Gastrocnemius medialis (tissue), 4 donors: ENCODE data around the gene TAMM41. TPM values are rescaled to one million over a fixed set of nuclear protein-coding genes. Genes with fewer than 3 reads are reported as not detected.
"Not testable (repeated sequence)": the region's sequence is repeated elsewhere in the genome, so short reads cannot be mapped to it uniquely, and the experiment has no call there.

Experiments used
- ATAC-seq, 2 donors: fragments of 150-250 bp; one replicate each; pipeline ENCODE4 v1.9.1; 2016
- DNase-seq, 2 donors: peaks; one replicate each; pipeline ENCODE4 v3.0.0-alpha.2; 2019
- H3K27ac ChIP-seq, 4 donors: fragments of 200-600 bp; sonication (generic); 1 replicate in 1 of 4; 2 replicates in 3 of 4; pipeline ENCODE4 v1.5.1; 2016 to 2018; ENCODE audit warnings: mild to moderate bottlenecking in 2 of 4, moderate library complexity in 1 of 4
- H3K27me3 ChIP-seq, 3 donors: fragments of 200-600 bp; sonication (generic) in 2 of 3; 1 replicate in 1 of 3; 2 replicates in 2 of 3; pipeline versions ENCODE4 v1.5.1 to v1.6.0; 2016 to 2019; ENCODE audit warnings: mild to moderate bottlenecking in 1 of 3, moderate library complexity in 1 of 3
- H3K36me3 ChIP-seq, 2 donors: fragments of 200-600 bp; sonication (generic) in 1 of 2; one replicate each; pipeline ENCODE4 v1.5.1; 2017 to 2018
- H3K4me1 ChIP-seq, 2 donors: fragments of 200-600 bp; sonication (generic) in 1 of 2; one replicate each; pipeline ENCODE4 v1.5.1; 2016 to 2017; ENCODE audit warnings: mild to moderate bottlenecking in 2 of 2
- H3K4me3 ChIP-seq, 4 donors: fragments of 200-600 bp; sonication (generic) in 3 of 4; 1 replicate in 1 of 4; 2 replicates in 3 of 4; pipeline ENCODE4 v1.5.1; 2016 to 2019; ENCODE audit warnings: mild to moderate bottlenecking in 2 of 4
- H3K9me3 ChIP-seq, 3 donors: fragments of 200-600 bp; sonication (generic) in 2 of 3; 1 replicate in 1 of 3; 2 replicates in 2 of 3; pipeline ENCODE4 v1.5.1; 2016 to 2019
- POLR2A ChIP-seq, 2 donors: fragments of 450-650 bp; IDR thresholded peaks; one replicate each; pipeline ENCODE4 v1.6.1; 2017; ENCODE audit warnings: antibody characterized with exemption in 2 of 2, mild to moderate bottlenecking in 2 of 2, moderate library complexity in 2 of 2
- in situ Hi-C, 4 donors: fragments of 200-750 bp; cut with MboI; loops; one replicate each; pipeline versions ENCODE4 v1.15.0 to v1.8.0; 2017; ENCODE audit warnings: low sequenced_read_pairs in 4 of 4
- intact Hi-C: fragments of 100-400 bp; cut with DNase I; formaldehyde crosslinking; loops from one replicate; pipeline ENCODE4 v1.15.1; 2023; ENCODE audit warnings: low total_unique reads
- total RNA-seq, 4 donors: library from RNA; depleted of rRNA; stranded (reverse); fragments of >200 nt; gene quantifications; one replicate each; pipeline versions ENCODE4 v1.1.0 to v1.2.3, GENCODE V29; 2016
- TF ChIP-seq, protein P1 (sequence below), 5 experiments: fragments of 450-650 bp in 3 of 5; fragments of 200-600 bp in 2 of 5; sonication (generic) in 2 of 5; IDR thresholded peaks in 4 of 5; conservative IDR thresholded peaks in 1 of 5; 1 replicate in 4 of 5; 2 replicates in 1 of 5; pipeline ENCODE4 v1.5.1; 2016 to 2019; ENCODE audit warnings: antibody characterized with exemption in 5 of 5, mild to moderate bottlenecking in 3 of 5, moderate library complexity in 3 of 5

TAMM41 gene
- total RNA-seq, 4 donors from 2014 or later: 2.1 to 9.7 (median 3.8) TPM

DNA sequence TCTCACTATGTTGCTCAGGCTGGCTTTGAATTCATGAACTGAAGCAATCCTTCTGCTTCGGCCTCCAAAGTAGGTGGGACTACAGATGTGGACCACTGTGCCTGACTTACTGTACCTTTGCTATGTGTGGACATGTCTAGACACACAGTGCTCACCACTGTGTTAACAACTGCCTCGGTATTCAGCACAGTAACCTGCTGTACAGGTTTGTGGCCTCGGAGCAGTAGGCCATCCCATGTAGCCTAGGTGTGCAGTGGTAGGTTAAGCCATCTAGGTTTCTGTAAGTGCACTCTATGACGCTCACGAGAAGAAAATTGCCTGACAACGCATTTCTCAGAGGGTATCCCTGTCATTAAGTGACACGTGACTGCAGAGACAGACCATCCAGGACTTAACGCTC is 70.3 kb downstream of the TAMM41 start:
- Histone ChIP-seq H3K27ac (no peak overlapping the region), H3K27me3 (no peaks in the 10 kb centered on the region), H3K4me3 (no peak overlapping the region), H3K36me3 (no peaks in the 10 kb centered on the region), H3K4me1 (no peaks in the 10 kb centered on the region), H3K9me3 (no peaks in the 10 kb centered on the region)
- in situ Hi-C loops: no loop called here
- DNase-seq (no peak), ATAC-seq (no peak)
- intact Hi-C loops: no loop called here
- TF ChIP-seq POLR2A (IDR thresholded peaks at IDR 0.05): no peak
- TF ChIP-seq, protein P1, sequence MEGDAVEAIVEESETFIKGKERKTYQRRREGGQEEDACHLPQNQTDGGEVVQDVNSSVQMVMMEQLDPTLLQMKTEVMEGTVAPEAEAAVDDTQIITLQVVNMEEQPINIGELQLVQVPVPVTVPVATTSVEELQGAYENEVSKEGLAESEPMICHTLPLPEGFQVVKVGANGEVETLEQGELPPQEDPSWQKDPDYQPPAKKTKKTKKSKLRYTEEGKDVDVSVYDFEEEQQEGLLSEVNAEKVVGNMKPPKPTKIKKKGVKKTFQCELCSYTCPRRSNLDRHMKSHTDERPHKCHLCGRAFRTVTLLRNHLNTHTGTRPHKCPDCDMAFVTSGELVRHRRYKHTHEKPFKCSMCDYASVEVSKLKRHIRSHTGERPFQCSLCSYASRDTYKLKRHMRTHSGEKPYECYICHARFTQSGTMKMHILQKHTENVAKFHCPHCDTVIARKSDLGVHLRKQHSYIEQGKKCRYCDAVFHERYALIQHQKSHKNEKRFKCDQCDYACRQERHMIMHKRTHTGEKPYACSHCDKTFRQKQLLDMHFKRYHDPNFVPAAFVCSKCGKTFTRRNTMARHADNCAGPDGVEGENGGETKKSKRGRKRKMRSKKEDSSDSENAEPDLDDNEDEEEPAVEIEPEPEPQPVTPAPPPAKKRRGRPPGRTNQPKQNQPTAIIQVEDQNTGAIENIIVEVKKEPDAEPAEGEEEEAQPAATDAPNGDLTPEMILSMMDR (IDR thresholded peaks at IDR 0.05 in 4 of 5, conservative IDR thresholded peaks at IDR 0.05 in 1 of 5): no peak

DNA sequence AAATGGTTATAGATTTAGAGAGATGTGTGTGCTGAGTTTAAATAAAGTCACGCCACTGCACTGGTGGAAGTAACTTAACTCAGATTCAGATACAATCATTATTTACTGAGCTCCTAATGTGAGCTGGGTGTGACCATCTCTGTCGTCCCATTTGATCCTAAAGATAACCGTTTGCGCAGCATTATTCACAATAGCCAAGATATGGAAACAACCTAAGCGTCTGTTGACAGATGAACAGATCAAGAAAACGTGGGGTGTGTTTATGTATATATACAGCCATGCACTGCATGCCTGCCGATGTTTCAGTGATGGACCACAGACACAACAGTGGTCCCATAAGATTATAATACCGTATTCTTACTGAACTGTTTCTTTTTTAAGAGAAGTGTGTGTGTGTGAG is 71.2 kb downstream of the TAMM41 start:
- no peak for ATAC-seq
- H3K27ac ChIP-seq: no peak overlapping the region
- in situ Hi-C loops (no loop called here), intact Hi-C loops (no loop called here)
- H3K4me3 ChIP-seq: no peak overlapping the region
- H3K9me3 ChIP-seq: no peaks in the 10 kb centered on the region
- DNase-seq: no peak
- H3K36me3 ChIP-seq: no peaks in the 10 kb centered on the region
- no peak for TF ChIP-seq POLR2A (IDR thresholded peaks at IDR 0.05)
- TF ChIP-seq, protein P1 (IDR thresholded peaks at IDR 0.05 in 4 of 5, conservative IDR thresholded peaks at IDR 0.05 in 1 of 5): no peak
- H3K4me1 ChIP-seq: peaks cover 0 to 3% of the 10 kb centered on the region in 2 donors
- no peaks in the 10 kb centered on the region for H3K27me3 ChIP-seq

DNA sequence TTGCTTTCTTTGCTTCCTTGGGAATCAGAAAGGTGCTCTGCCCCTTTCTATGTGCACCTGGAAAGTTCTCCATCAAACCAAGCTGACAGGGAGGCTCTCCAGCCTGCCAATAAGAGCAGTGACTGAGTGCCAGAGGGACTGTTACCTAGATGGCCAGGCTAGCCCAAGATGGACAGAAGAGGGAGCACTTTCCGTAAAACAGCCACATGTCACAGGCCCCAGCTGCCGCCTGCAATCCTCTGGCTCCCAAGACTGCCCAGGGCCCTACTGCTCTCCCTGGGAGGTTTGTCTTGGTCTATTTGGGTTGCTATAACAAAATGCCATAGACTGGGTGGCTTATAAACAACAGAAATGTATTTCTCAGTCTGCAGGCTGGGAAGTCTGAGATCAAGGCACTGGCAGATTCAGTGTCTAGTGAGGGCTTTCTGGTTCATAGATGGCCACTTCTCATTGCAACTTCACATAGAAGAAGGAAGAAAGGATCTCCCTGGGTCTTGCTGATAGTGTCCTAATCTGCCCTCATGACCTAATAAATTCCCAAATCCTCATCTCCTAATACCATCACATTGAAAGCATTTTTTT is 72.3 kb downstream of the TAMM41 start:
- TF ChIP-seq POLR2A (IDR thresholded peaks at IDR 0.05): no peak
- TF ChIP-seq, protein P1 (IDR thresholded peaks at IDR 0.05 in 4 of 5, conservative IDR thresholded peaks at IDR 0.05 in 1 of 5): no peak
- no peak for ATAC-seq
- DNase-seq: no peak
- H3K36me3 ChIP-seq: no peaks in the 10 kb centered on the region
- H3K9me3 ChIP-seq: no peaks in the 10 kb centered on the region
- H3K27me3 ChIP-seq: no peaks in the 10 kb centered on the region
- in situ Hi-C loops (no loop called here), intact Hi-C loops (no loop called here)
- peaks cover 0 to 7% of the 10 kb centered on the region in 2 donors for H3K4me1 ChIP-seq
- no peak overlapping the region for H3K27ac ChIP-seq
- H3K4me3 ChIP-seq: no peak overlapping the region

DNA sequence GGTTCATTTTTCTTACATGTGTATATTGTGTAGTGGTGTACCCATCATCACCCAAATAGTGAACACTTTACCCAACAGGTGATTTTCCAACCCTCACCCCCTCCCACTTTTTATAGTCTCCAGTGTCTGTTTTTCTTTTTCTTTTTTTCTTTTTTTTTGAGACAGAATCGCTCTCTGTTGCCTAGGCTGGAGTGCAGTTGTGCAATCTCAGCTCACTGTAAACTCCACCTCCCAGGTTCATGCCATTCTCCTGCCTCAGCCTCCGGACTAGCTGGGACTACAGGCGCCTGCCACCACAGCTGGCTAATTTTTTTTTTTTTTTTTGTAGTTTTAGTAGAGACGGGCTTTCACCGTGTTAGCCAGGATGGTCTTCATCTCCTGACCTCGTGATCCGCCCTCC is 74.8 kb downstream of the TAMM41 start:
- H3K27ac ChIP-seq, H3K27me3 ChIP-seq, H3K4me3 ChIP-seq, H3K4me1 ChIP-seq, ATAC-seq, H3K36me3 ChIP-seq, H3K9me3 ChIP-seq, in situ Hi-C loops, intact Hi-C loops, DNase-seq: not testable (repeated sequence)

DNA sequence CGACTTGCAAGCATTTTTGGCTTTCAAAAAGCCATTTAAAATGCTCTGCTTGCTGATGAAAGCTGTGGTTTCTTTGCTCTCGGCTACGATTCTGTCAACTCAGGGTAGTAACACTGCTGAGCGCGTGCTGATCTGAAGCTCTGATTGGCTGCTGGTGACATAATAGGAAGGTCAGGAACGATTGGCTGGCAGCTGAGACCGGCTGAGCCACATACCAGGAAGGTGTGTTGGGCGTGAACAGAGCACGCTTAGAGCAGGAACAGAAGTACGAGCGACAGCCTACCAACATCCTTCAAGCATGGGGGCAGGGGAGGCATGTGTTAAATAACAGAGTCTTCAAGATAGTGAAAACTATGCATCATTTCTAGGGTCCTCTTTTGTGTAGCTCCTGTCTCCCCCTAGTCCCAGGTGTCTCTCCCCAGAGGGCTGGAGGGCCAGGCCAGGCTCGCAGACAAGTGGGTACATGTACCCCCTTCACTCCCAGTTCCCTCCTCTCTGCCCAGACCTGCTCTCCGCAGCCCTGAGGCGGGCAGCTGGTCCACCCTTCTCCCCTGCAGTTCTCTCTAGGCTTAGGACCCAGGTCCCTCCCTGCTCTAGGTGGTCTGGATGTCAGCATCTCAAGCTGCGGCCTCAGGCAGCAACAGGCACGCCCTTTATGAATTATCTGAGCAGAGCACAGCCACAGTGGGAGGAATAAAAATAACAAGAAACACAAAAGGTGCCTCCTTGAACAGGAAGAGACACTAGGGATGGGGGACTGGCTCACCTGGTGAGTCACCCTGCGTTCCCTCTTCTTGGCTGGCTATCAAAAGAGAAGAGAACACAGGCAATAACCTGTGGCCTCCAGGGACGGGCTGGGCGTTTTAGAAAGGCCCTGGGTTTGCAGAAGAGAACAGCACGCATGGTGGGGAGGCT is 76.0 kb downstream of the TAMM41 start:
- no peaks in the 10 kb centered on the region for H3K9me3 ChIP-seq
- no peak overlapping the region for H3K4me3 ChIP-seq
- TF ChIP-seq, protein P1 (IDR thresholded peaks at IDR 0.05 in 4 of 5, conservative IDR thresholded peaks at IDR 0.05 in 1 of 5): no peak
- no peak for TF ChIP-seq POLR2A (IDR thresholded peaks at IDR 0.05)
- ATAC-seq: no peak
- peak; percentile 5 to 17 for DNase-seq
- no peak overlapping the region for H3K27ac ChIP-seq
- H3K36me3 ChIP-seq: no peaks in the 10 kb centered on the region
- in situ Hi-C loops: no loop called here
- no peaks in the 10 kb centered on the region for H3K27me3 ChIP-seq
- H3K4me1 ChIP-seq: peaks cover 0 to 7% of the 10 kb centered on the region in 2 donors
- intact Hi-C loops: no loop called here
